Right renal pelvis (tissue), 4 donors: ENCODE data around the gene SIAH1. TPM values are rescaled to one million over a fixed set of nuclear protein-coding genes. Genes with fewer than 3 reads are reported as not detected.

Experiments used
- polyA plus RNA-seq, 4 donors: library from polyadenylated mRNA; unstranded; fragments of 120-200 nt; gene quantifications; one replicate each; pipeline ENCODE4 v1.2.1, GENCODE V29; 2013; ENCODE audit not compliant: insufficient read length in 4 of 4

Gene SIAH1
- polyA plus RNA-seq, 4 donors, result 44.4 to 60.1 (median 53.2) TPM

Other genes starting within 250 kb of the SIAH1 start
- under 1 TPM in 2 of 4 donors, not detected in 2; 0.04 to 0.35 TPM for gene ABCC12, start 229.4 kb downstream of the SIAH1 start, polyA plus RNA-seq
- 10 to 100 TPM; 61.1 to 65.7 (median 63.5) TPM for gene LONP2, start 141.1 kb downstream of the SIAH1 start, polyA plus RNA-seq
- gene ABCC11, start 137.9 kb downstream of the SIAH1 start, polyA plus RNA-seq, result under 1 TPM; 0.24 to 0.64 (median 0.26) TPM
- gene N4BP1, start 224.8 kb upstream of the SIAH1 start, polyA plus RNA-seq, result 10 to 100 TPM; 42.8 to 49.0 (median 43.7) TPM